HepG2 (cell line): ENCODE results near the gene ARHGAP26. TPM values are rescaled to one million over a fixed set of nuclear protein-coding genes. Genes with fewer than 3 reads are reported as not detected.
A peak's percentile ranks its signal among the peaks of the same experiment; 100 is the strongest.

Source experiments
- HMG20A ChIP-seq: IDR thresholded peaks from 2 replicates; pipeline ENCODE4 v1.6.1; 2016; ENCODE audit warnings: borderline replicate concordance
- MXI1 ChIP-seq: IDR thresholded peaks from 3 replicates; pipeline ENCODE4 v1.6.1; 2012; ENCODE audit warnings: low read depth, low read length, inconsistent platforms, borderline replicate concordance
- PLRG1 ChIP-seq: fragments of 450-650 bp; conservative IDR thresholded peaks from 2 replicates; pipeline ENCODE4 v1.6.1; 2016
- SOX13 ChIP-seq, 3 experiments: fragments of 450-650 bp in 1 of 3; sonication (generic) in 1 of 3; formaldehyde crosslinking in 1 of 3; IDR thresholded peaks in 2 of 3; conservative IDR thresholded peaks in 1 of 3; 2 replicates each; pipeline versions ENCODE4 v1.5.0 to v1.6.1; 2016 to 2020; ENCODE audit warnings: antibody characterized with exemption in 1 of 3, mild to moderate bottlenecking in 1 of 3, missing compliant biosample characterization in 1 of 3, missing genetic modification reagents in 1 of 3, moderate library complexity in 1 of 3
- ZFP1 ChIP-seq: IDR thresholded peaks from 2 replicates; pipeline ENCODE4 v1.6.1; 2016
- ZNF543 ChIP-seq: sonication (generic); formaldehyde crosslinking; IDR thresholded peaks from 2 replicates; pipeline ENCODE4 v1.4.0; 2020; ENCODE audit warnings: mild to moderate bottlenecking, missing genetic modification reagents
- polyA plus RNA-seq, 8 experiments: library from polyadenylated mRNA; depleted of rRNA in 3 of 8; stranded (reverse) in 7 of 8; unstranded in 1 of 8; fragments of >200 nt; fragmentation: Illumina TruSeq in 4 of 8; extraction: Trizol in 4 of 8; gene quantifications; 2 replicates each; pipeline versions ENCODE4 v1.2.1 to v1.2.3, GENCODE V29; 2011 to 2016; ENCODE audit warnings: low read depth in 4 of 8, missing spikeins in 1 of 8, mixed read lengths in 1 of 8; ENCODE audit not compliant: insufficient read depth in 1 of 8
- total RNA-seq, 5 experiments: library from RNA; depleted of rRNA; stranded (reverse); fragments of >200 nt; fragmentation: Illumina TruSeq; extraction: Trizol; gene quantifications; 2 replicates each; pipeline ENCODE4 v1.2.3, GENCODE V29; 2016; ENCODE audit warnings: low read depth in 1 of 5
- TF ChIP-seq, protein P1 (sequence below): sonication (generic); formaldehyde crosslinking; IDR thresholded peaks from 2 replicates; pipeline ENCODE4 v1.4.0; 2020; ENCODE audit warnings: missing genetic modification reagents
- TF ChIP-seq, protein P2 (sequence below): sonication (generic); formaldehyde crosslinking; IDR thresholded peaks from 2 replicates; pipeline ENCODE4 v1.5.1; 2020; ENCODE audit warnings: mild to moderate bottlenecking, missing genetic modification reagents, borderline replicate concordance
- TF ChIP-seq, protein P3 (sequence below): sonication (generic); formaldehyde crosslinking; IDR thresholded peaks from 2 replicates; pipeline ENCODE4 v1.4.0; 2020; ENCODE audit warnings: missing genetic modification reagents, borderline replicate concordance
- TF ChIP-seq, protein P4 (sequence below): conservative IDR thresholded peaks from 2 replicates; pipeline ENCODE4 v1.6.1; 2018; ENCODE audit warnings: missing genetic modification reagents
- TF ChIP-seq, protein P5 (sequence below): sonication (generic); formaldehyde crosslinking; IDR thresholded peaks from 2 replicates; pipeline ENCODE4 v1.5.1; 2020; ENCODE audit warnings: mild to moderate bottlenecking, missing genetic modification reagents

Gene ARHGAP26
- total and polyA plus RNA-seq, 2 of the 13 experiments (the other 11 are each of a cell fraction or from before 2014, with no cell fraction given): 9.6 to 18.2 TPM

DNA sequence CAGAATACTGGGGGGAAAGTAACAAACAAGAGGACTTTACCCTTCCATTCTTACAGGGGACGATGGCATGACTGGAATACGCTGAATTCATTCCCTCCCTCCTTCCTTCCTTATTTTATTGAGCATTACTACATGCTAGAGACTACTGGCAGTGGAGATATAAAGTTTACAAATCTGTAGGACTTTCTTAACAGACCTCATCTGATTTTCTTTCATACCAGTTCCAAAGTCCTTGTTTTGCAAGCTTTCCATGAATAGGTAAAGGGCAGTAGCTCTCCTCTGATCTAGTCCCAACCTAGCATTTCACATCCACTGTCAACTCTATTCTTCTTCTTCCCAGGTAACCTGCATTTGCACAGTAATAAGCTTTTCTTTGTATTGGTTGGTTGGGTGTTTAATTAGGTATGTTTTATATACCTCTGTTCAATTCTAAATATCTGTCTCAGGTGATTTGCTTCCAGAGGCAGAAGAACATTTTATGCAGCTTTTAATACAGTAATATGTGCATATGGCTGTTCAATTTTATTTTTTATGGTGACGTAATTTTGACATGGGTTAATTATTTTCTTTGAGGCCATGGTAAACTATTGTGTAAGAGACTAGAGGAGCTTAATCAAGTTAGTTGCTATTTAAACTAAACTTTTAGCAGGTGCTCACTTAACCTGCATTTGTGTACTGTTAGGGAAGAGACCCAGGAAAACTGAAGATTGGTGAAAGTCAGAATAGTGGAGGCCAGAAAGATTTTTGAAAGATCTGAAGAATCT lies 150.9 kb downstream of the ARHGAP26 start (continued):
- TF ChIP-seq SOX13 (IDR thresholded peaks at IDR 0.05) (no peak), SOX13 (CRISPR knock-in tag; conservative IDR thresholded peaks at IDR 0.05 in 1 of 2, IDR thresholded peaks at IDR 0.05 in 1 of 2) (peak in 1 of 2 experiments; percentile 61; a peak in 2 of 4 replicates), PLRG1 (no peak), ZNF543 (no peak), ZFP1 (CRISPR knock-in tag) (no peak), HMG20A (CRISPR knock-in tag) (peak; percentile 75; the same call in 1 of the 2 replicates), MXI1 (no peak)
- TF ChIP-seq, protein P1, sequence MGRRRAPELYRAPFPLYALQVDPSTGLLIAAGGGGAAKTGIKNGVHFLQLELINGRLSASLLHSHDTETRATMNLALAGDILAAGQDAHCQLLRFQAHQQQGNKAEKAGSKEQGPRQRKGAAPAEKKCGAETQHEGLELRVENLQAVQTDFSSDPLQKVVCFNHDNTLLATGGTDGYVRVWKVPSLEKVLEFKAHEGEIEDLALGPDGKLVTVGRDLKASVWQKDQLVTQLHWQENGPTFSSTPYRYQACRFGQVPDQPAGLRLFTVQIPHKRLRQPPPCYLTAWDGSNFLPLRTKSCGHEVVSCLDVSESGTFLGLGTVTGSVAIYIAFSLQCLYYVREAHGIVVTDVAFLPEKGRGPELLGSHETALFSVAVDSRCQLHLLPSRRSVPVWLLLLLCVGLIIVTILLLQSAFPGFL (CRISPR knock-in tag): no peak
- TF ChIP-seq, protein P2, sequence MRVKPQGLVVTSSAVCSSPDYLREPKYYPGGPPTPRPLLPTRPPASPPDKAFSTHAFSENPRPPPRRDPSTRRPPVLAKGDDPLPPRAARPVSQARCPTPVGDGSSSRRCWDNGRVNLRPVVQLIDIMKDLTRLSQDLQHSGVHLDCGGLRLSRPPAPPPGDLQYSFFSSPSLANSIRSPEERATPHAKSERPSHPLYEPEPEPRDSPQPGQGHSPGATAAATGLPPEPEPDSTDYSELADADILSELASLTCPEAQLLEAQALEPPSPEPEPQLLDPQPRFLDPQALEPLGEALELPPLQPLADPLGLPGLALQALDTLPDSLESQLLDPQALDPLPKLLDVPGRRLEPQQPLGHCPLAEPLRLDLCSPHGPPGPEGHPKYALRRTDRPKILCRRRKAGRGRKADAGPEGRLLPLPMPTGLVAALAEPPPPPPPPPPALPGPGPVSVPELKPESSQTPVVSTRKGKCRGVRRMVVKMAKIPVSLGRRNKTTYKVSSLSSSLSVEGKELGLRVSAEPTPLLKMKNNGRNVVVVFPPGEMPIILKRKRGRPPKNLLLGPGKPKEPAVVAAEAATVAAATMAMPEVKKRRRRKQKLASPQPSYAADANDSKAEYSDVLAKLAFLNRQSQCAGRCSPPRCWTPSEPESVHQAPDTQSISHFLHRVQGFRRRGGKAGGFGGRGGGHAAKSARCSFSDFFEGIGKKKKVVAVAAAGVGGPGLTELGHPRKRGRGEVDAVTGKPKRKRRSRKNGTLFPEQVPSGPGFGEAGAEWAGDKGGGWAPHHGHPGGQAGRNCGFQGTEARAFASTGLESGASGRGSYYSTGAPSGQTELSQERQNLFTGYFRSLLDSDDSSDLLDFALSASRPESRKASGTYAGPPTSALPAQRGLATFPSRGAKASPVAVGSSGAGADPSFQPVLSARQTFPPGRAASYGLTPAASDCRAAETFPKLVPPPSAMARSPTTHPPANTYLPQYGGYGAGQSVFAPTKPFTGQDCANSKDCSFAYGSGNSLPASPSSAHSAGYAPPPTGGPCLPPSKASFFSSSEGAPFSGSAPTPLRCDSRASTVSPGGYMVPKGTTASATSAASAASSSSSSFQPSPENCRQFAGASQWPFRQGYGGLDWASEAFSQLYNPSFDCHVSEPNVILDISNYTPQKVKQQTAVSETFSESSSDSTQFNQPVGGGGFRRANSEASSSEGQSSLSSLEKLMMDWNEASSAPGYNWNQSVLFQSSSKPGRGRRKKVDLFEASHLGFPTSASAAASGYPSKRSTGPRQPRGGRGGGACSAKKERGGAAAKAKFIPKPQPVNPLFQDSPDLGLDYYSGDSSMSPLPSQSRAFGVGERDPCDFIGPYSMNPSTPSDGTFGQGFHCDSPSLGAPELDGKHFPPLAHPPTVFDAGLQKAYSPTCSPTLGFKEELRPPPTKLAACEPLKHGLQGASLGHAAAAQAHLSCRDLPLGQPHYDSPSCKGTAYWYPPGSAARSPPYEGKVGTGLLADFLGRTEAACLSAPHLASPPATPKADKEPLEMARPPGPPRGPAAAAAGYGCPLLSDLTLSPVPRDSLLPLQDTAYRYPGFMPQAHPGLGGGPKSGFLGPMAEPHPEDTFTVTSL (CRISPR knock-in tag): peak; percentile 77; the same call in 1 of the 2 replicates
- TF ChIP-seq, protein P3, sequence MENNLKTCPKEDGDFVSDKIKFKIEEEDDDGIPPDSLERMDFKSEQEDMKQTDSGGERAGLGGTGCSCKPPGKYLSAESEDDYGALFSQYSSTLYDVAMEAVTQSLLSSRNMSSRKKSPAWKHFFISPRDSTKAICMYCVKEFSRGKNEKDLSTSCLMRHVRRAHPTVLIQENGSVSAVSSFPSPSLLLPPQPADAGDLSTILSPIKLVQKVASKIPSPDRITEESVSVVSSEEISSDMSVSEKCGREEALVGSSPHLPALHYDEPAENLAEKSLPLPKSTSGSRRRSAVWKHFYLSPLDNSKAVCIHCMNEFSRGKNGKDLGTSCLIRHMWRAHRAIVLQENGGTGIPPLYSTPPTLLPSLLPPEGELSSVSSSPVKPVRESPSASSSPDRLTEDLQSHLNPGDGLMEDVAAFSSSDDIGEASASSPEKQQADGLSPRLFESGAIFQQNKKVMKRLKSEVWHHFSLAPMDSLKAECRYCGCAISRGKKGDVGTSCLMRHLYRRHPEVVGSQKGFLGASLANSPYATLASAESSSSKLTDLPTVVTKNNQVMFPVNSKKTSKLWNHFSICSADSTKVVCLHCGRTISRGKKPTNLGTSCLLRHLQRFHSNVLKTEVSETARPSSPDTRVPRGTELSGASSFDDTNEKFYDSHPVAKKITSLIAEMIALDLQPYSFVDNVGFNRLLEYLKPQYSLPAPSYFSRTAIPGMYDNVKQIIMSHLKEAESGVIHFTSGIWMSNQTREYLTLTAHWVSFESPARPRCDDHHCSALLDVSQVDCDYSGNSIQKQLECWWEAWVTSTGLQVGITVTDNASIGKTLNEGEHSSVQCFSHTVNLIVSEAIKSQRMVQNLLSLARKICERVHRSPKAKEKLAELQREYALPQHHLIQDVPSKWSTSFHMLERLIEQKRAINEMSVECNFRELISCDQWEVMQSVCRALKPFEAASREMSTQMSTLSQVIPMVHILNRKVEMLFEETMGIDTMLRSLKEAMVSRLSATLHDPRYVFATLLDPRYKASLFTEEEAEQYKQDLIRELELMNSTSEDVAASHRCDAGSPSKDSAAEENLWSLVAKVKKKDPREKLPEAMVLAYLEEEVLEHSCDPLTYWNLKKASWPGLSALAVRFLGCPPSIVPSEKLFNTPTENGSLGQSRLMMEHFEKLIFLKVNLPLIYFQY: no peak
- TF ChIP-seq, protein P4, sequence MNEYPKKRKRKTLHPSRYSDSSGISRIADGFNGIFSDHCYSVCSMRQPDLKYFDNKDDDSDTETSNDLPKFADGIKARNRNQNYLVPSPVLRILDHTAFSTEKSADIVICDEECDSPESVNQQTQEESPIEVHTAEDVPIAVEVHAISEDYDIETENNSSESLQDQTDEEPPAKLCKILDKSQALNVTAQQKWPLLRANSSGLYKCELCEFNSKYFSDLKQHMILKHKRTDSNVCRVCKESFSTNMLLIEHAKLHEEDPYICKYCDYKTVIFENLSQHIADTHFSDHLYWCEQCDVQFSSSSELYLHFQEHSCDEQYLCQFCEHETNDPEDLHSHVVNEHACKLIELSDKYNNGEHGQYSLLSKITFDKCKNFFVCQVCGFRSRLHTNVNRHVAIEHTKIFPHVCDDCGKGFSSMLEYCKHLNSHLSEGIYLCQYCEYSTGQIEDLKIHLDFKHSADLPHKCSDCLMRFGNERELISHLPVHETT (CRISPR knock-in tag): no peak
- TF ChIP-seq, protein P5, sequence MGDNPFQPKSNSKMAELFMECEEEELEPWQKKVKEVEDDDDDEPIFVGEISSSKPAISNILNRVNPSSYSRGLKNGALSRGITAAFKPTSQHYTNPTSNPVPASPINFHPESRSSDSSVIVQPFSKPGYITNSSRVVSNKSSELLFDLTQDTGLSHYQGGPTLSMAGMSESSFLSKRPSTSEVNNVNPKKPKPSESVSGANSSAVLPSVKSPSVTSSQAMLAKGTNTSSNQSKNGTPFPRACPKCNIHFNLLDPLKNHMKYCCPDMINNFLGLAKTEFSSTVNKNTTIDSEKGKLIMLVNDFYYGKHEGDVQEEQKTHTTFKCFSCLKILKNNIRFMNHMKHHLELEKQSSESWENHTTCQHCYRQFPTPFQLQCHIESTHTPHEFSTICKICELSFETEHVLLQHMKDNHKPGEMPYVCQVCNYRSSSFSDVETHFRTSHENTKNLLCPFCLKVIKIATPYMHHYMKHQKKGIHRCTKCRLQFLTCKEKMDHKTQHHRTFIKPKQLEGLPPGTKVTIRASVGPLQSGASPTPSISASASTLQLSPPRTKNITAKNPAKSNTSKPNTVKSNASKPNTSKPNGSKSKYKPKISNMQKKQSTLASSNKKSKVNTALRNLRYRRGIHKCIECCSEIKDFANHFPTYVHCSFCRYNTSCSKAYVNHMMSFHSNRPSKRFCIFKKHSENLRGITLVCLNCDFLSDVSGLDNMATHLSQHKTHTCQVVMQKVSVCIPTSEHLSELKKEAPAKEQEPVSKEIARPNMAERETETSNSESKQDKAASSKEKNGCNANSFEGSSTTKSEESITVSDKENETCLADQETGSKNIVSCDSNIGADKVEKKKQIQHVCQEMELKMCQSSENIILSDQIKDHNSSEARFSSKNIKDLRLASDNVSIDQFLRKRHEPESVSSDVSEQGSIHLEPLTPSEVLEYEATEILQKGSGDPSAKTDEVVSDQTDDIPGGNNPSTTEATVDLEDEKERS (CRISPR knock-in tag): no peak
